K562 (cell line): ENCODE data around the gene ZNF502. TPM values are rescaled to one million over a fixed set of nuclear protein-coding genes. Genes with fewer than 3 reads are reported as not detected.

Experiments used
- ARID1B ChIP-seq: fragments of 450-650 bp; IDR thresholded peaks from 2 replicates; pipeline ENCODE4 v1.6.1; 2016; ENCODE audit warnings: antibody characterized with exemption, mild to moderate bottlenecking, inconsistent platforms
- CBFA2T3 ChIP-seq: fragments of 450-650 bp; IDR thresholded peaks from 2 replicates; pipeline ENCODE4 v1.6.1; 2017
- CXXC5 ChIP-seq: fragments of 250-450 bp; sonication (Bioruptor Pico); IDR thresholded peaks from 2 replicates; pipeline ENCODE4 v1.8.0; 2022; ENCODE audit warnings: inconsistent platforms, mild to moderate bottlenecking, moderate library complexity
- DMBX1 ChIP-seq: fragments of 250-450 bp; sonication (Bioruptor Pico); IDR thresholded peaks from 2 replicates; pipeline ENCODE4 v1.8.0; 2022; ENCODE audit warnings: inconsistent platforms, mild to moderate bottlenecking, moderate library complexity, borderline replicate concordance
- FOXM1 ChIP-seq, 2 experiments: fragments of 450-650 bp in 1 of 2; sonication (generic) in 1 of 2; formaldehyde crosslinking in 1 of 2; IDR thresholded peaks; 2 replicates each; pipeline versions ENCODE4 v1.6.1 to v1.9.0; 2017 to 2022; ENCODE audit warnings: low read depth in 2 of 2, mild to moderate bottlenecking in 2 of 2, missing genetic modification reagents in 1 of 2, moderate library complexity in 1 of 2
- GATAD2A ChIP-seq: fragments of 450-650 bp; IDR thresholded peaks from 2 replicates; pipeline ENCODE4 v1.6.1; 2017
- MBD2 ChIP-seq: sonication (generic); IDR thresholded peaks from 2 replicates; pipeline ENCODE4 v1.6.1; 2016; ENCODE audit warnings: low read depth, borderline replicate concordance
- MXI1 ChIP-seq: IDR thresholded peaks from 2 replicates; pipeline ENCODE4 v1.6.1; 2011; ENCODE audit warnings: low read depth, mild to moderate bottlenecking, improper control_type of control experiment, low read length
- PTRF ChIP-seq: fragments of 450-650 bp; IDR thresholded peaks from 2 replicates; pipeline ENCODE4 v1.6.1; 2016; ENCODE audit warnings: mild to moderate bottlenecking, missing genetic modification characterization, missing compliant biosample characterization
- SLC30A9 ChIP-seq: fragments of 250-450 bp; sonication (Bioruptor Pico); IDR thresholded peaks from 2 replicates; pipeline ENCODE4 v1.8.0; 2022; ENCODE audit warnings: mild to moderate bottlenecking, moderate library complexity
- SMARCA5 ChIP-seq: fragments of 450-650 bp; IDR thresholded peaks from 2 replicates; pipeline ENCODE4 v1.6.1; 2016
- SP2 ChIP-seq: IDR thresholded peaks from 2 replicates; pipeline ENCODE4 v1.6.1; 2011; ENCODE audit warnings: mild to moderate bottlenecking, low read depth, low read length, moderate library complexity; ENCODE audit not compliant: poor library complexity, severe bottlenecking; ENCODE audit errors: extremely low read depth
- TRIM25 ChIP-seq: fragments of 450-650 bp; IDR thresholded peaks from 2 replicates; pipeline ENCODE4 v1.7.0; 2016; ENCODE audit warnings: borderline replicate concordance
- U2AF2 ChIP-seq: fragments of 200-400 bp; formaldehyde crosslinking; optimal IDR thresholded peaks from 2 replicates; pipeline ENCODE3; 2017; ENCODE audit warnings: low read depth, mild to moderate bottlenecking, low read length
- UBTF ChIP-seq, 2 experiments: IDR thresholded peaks; 2 replicates each; pipeline ENCODE4 v1.6.1; 2012; ENCODE audit warnings: improper control_type of control experiment in 2 of 2, low read depth in 2 of 2, low read length in 2 of 2, borderline replicate concordance in 1 of 2
- ZBTB11 ChIP-seq, 3 experiments: fragments of 200-800 bp in 1 of 3; fragments of 250-450 bp in 1 of 3; fragments of 450-650 bp in 1 of 3; sonication (Bioruptor Pico) in 1 of 3; sonication (Bioruptor generic) in 1 of 3; formaldehyde crosslinking in 1 of 3; IDR thresholded peaks; 2 replicates each; pipeline versions ENCODE4 v1.6.1 to v1.8.0; 2016 to 2022; ENCODE audit warnings: mild to moderate bottlenecking in 2 of 3, missing genetic modification characterization in 2 of 3, missing compliant biosample characterization in 1 of 3, moderate library complexity in 1 of 3
- ZNF253 ChIP-seq: fragments of 250-450 bp; sonication (Bioruptor Pico); conservative IDR thresholded peaks from 2 replicates; pipeline ENCODE4 v1.6.1; 2021; ENCODE audit warnings: mild to moderate bottlenecking
- ZNF639 ChIP-seq, 2 experiments: fragments of 200-800 bp in 1 of 2; sonication (Bioruptor generic) in 1 of 2; sonication (generic) in 1 of 2; formaldehyde crosslinking in 1 of 2; IDR thresholded peaks in 1 of 2; conservative IDR thresholded peaks in 1 of 2; 2 replicates each; pipeline versions ENCODE4 v1.5.0 to v1.6.1; 2016 to 2020; ENCODE audit warnings: missing compliant biosample characterization in 1 of 2, missing genetic modification characterization in 1 of 2, missing genetic modification reagents in 1 of 2
- polyA plus RNA-seq, 8 experiments: library from polyadenylated mRNA; depleted of rRNA in 4 of 8; stranded (reverse) in 5 of 8; unstranded in 3 of 8; fragments of >200 nt; fragmentation: Nextera tagmentation in 2 of 8; fragmentation: Illumina TruSeq in 1 of 8; extraction: Ambion mirVana in 2 of 8; extraction: Trizol in 1 of 8; gene quantifications; 2 replicates each; pipeline versions ENCODE4 v1.2.1 to v1.2.3, GENCODE V29; 2011 to 2014; ENCODE audit warnings: inconsistent platforms in 1 of 8, missing spikeins in 1 of 8
- total RNA-seq, 7 experiments: library from RNA; depleted of rRNA in 6 of 7; stranded (reverse); fragments of >200 nt in 6 of 7; fragmentation: Illumina TruSeq in 2 of 7; extraction: Trizol in 2 of 7; gene quantifications; 2 replicates each; pipeline versions ENCODE4 v1.2.1 to v1.2.3, GENCODE V29; 2011 to 2021; ENCODE audit warnings: low replicate concordance in 1 of 7

The ZNF502 gene
- total and polyA plus RNA-seq, 9 of the 15 experiments (the other 6 are each of a cell fraction or from before 2014, with no cell fraction given) = 0.38 to 0.98 (median 0.67) TPM

GRCh38 chr3:44729384-44729910 lies 17.0 kb downstream of the ZNF502 start, which contains the start of gene ZNF501 (continued):
- peak; percentile 67 to 85; a peak in 2 of 4 replicates for TF ChIP-seq UBTF (IDR thresholded peaks at IDR 0.05; ENCODE audit: borderline replicate concordance in 1 of 2, low read depth in 2 of 2, low read length in 2 of 2)
- TF ChIP-seq SP2 = peak; percentile 93
- TF ChIP-seq GATAD2A = no peak
- peak; percentile 55; the same call in 1 of the 2 replicates for TF ChIP-seq MBD2
- 0 out of 2 replicates have a peak, but pooled peaks have one; percentile 15 for TF ChIP-seq SLC30A9 (CRISPR knock-in tag)
- peak in 2 of 3 experiments; percentile 62 to 94; a peak in 3 of 6 replicates for TF ChIP-seq ZBTB11 (CRISPR knock-in tag; IDR thresholded peaks at IDR 0.05)
- TF ChIP-seq ZNF639 (CRISPR knock-in tag; conservative IDR thresholded peaks at IDR 0.05 in 1 of 2, IDR thresholded peaks at IDR 0.05 in 1 of 2) = 0 out of 4 replicates have a peak, but pooled peaks of 1 of the 2 experiments have one; percentile 67
- no peak for TF ChIP-seq FOXM1 (IDR thresholded peaks at IDR 0.05; ENCODE audit: low read depth)
- TF ChIP-seq FOXM1 (CRISPR knock-in tag; IDR thresholded peaks at IDR 0.05; ENCODE audit: low read depth) = no peak
- no peak for TF ChIP-seq SMARCA5
- 0 out of 2 replicates have a peak, but pooled peaks have one; percentile 43 for TF ChIP-seq MXI1
- no peak for TF ChIP-seq U2AF2
- peak; percentile 10; the same call in 1 of the 2 replicates for TF ChIP-seq ARID1B
- TF ChIP-seq ZNF253 = no peak
- TF ChIP-seq PTRF (tag) = no peak
- no peak for TF ChIP-seq TRIM25
- peak; percentile 97 for TF ChIP-seq CXXC5 (CRISPR knock-in tag)
- TF ChIP-seq DMBX1 (CRISPR knock-in tag) = peak; percentile 69; the same call in 1 of the 2 replicates
- TF ChIP-seq CBFA2T3 = no peak
